Activated CD8-positive, alpha-beta memory T cell treated with anti-CD3 and anti-CD28 coated beads, Interleukin-2, amount 50 U/mL, for 24 hours (primary cell): ENCODE data around the gene CDH23.

Source experiments
- DNase-seq: peaks from one replicate; pipeline ENCODE4 v3.0.0-alpha.2; 2020; ENCODE audit errors: extremely low read depth

The CDH23 gene

DNA sequence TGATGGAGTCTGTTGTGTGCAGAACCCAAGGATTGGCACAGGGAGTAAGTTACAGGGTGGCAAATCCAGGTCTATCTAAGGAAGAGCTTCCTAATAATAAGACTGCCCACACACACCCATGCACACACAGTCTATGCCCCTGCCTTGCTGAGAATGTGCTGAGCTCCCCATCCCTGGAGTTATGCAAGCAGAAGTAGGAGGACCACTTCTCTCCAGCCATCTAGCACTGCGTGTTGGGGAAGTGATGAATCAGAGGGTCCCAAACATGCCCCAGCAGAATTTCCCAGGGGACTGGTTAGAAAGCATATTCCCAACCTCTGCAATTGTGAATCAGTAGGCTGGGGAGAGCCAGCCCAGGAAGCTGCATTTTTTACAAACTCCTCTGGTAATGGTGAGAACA, 117.2 kb downstream of the CDH23 start:
- no peak for DNase-seq

DNA sequence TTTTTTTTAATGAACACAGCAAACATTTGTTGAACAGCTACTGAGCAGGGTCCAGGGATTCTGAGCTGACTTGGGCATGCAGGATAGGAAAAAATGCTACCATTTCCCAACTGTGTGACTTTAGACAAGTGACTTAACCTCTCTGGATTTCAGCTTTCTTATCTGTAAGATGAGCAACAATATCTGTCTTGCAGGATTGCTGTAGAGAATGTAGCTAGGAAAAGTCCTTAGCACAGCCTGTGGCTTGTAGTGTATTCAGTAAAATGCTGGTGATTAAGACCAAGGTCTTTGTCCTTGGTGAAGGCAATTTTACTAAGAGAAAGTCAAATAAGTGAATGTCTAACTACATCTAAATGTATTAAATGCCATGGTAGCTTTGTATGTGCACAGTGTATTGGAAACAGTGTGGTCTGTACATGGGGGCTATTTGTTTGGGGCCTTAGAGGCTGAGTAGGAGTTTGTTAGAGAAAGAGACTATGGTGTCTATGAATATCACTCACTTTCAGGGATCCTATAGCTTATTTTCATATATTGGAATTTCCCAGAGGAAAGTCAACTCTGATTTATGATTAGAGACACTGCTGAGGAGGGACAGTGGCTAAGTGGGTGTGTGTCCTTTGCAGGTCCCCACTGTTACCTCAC, 118.9 kb downstream of the CDH23 start:
- DNase-seq = no peak

DNA sequence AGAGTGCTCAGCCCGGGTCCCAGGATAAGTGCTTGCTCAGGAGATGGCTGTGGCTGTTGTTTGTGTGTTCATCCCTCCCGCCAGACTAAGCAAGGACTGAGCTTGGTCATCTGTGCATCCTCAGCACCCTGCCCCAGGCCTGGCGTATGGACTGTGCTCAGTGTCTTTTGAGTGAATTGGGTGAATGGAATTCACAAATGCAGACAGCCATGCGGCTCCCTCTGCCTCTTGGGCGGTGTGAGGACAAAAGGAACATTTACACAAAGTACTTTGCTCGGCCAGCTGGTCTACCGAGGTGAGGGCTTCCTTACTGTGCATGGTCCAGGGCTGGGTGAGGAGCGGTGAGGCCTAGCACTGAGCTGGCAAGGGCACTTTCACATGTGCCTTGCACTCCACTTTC, 120.2 kb downstream of the CDH23 start:
- no peak for DNase-seq

DNA sequence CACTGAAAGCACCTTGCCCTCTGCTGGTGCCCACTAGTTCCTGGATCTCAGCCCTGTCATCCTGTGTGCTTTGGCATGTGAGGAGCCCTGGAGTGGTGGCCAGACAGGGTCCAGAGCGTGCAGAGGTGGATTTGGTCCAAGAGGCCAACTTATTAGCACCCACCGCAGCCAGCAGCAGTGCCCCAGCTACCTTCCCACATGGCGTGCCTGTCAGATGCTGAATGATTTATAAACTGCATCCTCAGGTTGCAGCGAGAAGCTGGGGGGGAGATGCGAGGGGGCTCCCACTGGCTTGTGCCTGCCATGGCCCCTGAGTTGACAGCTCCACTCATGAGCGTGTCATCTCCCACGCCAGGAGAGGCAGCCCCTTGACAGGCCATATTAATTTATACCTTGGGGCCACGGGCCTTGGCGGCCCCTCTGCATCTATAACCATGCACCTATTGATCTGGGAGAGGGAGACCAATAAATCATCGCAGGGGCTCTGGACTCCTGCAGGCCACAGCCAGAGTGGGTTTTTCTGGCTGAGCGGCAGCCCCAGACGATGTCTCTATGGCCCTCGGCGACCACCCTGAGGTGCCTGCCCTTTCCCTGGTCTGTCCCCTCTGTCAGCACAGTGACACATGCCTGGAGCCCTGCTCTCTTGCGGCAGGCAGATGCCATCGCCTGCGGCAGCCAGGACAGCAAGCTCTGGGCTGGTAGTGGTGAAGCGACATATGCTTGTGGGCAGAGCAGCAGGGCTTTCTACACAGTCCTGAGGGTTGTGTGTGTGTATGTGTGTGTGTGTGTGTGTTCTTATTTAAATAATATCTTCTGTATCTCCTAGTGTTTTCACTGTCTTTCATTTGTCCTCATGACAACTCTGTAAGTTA, 120.8 kb downstream of the CDH23 start:
- no peak for DNase-seq

DNA sequence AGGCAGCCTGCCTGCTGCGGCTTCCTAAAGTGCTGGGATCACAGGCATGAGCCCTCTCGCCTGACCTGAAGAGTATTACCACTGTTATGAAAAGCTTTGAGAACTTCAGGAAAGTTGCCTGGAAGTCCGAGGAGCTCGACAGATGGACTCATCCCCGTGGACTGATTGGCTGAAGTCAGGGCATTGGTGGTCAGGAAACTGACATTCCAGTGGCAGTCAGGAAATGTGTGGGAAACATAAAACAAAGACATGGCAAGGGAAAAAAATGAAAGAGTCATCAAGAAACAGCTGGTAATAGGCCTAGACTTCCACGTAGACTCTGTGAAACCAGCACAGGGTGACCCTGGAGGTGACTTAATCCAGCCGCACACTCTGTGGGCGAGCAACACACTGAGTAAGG, 123.3 kb downstream of the CDH23 start:
- DNase-seq = no peak

DNA sequence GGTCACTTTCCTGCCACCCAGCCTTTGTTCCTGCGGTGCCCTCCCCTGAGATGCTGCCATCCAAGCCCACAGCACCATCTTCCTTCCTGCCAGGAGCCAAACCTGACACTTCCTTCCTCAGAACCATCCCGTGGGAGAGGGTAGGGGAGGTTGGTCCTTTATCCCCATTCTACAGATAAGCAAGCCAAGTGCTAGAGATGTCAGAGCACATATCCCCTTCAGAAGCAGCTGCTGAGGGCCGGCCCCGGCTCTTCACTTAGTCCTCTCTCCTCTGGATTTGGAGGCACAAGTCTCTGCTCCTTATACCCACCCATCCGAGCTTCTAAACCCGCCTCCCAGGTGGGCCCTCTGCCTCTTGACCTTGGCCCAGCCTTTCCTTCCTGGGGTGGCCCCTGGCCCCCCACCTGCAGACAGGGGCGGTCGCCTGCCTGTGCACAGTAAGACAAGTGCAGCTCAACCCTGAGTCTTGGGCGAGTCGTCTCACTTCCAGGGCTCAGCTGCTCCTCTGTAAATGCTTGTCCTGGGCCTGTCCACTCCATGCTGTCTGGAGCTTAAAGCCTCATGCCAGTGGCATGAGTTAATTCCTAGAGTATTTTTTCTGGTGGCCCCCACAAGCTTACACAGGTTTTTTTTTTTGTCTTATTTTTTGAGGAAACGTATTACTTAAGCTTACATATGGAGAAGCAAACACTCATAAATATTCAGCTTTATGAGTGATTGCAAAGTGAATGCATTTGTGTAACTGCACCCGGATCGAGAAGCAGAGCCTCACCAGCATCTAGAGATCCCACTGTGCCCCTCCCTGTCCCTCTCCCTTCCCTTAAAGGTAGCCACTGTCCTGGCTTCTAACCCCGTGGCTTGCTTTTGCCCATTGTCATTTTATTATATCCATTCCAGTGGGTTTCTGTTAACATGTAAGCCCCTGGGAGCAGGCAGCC, 125.1 kb downstream of the CDH23 start:
- DNase-seq = no peak

DNA sequence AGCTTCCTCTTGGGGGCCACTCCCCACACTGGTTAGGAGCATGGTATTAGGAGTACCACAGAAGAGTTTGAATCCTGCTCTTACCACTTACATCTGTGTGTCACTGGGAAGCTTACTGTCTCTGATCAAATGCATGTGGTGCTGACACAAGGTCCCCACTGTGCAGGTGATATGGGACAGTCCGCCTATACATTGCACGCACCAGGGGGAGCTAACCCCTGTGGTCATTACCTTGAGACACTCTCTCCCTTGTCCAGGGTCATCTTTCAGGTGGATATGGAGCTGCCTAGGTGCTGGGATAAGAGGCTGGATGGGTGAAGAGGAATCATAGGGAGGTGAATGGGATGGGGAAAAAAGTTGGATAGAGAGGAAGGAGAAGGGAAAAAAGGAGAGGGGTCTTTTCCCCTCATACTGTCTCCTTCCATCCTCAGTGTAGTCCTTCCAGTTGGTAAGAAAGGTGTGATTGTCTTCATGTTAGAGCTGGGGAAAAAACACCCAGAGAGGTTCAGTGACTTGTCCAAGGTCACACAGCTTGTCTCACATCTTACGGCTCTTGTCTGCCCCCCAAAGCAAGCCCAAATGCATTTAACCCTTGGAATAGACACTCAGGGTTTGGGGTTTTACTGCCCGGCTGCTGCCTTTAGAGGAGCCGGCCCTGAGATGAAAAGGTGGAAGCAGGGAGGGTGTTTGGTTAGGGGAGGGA, 125.9 kb downstream of the CDH23 start:
- no peak for DNase-seq

DNA sequence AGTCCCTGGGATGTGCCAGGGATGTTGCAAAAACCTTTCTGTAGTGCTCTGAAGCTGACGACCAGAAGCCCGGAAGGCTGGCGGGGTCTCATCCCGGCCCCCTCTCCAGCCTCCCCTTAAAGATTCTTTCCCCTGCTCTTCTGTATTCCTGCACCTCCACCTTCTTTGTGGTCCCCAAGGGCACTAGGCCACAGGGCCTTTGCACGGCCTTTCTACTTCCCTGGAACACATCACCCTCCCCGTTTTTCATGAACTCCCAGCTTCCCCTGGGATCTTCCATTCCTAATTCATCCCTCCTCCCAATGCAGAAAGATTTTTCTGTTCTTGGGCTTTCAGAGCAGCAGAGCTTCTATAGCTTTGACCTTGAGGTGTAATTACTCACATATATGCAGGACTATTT, 127.0 kb downstream of the CDH23 start:
- no peak for DNase-seq

DNA sequence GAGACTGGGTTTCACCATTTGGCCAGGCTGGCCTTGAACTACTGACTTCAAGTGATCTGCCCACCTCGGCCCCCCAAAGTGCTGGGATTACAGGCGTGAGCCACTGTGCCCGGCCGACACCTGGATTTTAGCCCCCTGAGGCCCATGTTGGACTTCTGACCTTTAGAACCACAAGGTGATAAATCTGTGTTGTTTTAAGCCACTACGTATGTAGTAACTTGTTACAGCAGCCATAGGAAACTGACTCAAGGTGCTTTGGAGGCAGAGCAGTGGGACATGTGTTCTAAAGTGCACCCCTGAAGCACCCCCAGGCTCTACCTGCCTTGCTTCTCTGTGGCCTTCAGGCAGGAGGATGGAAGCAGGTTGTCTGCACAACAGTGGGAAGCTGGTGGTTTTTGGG, 128.4 kb downstream of the CDH23 start:
- no peak for DNase-seq

DNA sequence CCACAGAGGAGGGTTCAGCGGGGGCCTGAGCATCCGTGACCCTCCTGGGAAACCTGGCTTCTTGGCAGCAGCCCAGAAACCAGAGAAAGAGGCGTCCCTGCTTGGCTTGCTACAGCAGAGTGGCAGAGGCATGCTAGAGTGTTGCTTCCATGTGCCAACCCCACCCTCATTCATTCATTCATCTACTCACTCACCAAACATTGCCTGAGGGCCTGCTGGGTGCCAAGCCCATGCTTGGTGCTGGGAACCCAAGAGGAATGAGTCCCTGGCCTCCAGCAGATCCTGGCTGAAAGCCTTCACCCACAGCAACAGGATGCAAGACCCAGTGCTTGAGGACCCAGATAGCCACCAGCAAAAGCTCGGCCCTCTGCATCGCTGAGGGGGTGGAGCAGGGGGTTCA, 129.0 kb downstream of the CDH23 start:
- no peak for DNase-seq

DNA sequence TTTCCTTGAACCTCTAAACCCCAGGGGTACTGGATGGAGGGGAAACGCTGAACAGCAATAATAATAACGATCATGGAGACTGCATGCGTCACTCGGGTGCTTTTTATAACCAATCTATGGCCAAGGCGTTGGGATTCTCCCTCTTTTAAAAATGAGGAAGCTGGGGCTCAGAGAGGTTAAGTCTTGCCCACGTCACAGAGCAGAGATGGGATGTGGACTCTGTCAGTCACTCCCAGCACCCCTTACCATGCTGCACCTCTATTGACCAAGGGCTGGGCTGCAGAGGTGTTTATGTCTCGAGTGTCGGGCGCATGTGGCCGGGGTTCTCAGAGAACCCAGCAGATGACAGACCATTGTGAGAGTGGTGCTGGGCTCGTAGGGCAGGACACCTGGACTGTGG, 129.9 kb downstream of the CDH23 start:
- DNase-seq = no peak

DNA sequence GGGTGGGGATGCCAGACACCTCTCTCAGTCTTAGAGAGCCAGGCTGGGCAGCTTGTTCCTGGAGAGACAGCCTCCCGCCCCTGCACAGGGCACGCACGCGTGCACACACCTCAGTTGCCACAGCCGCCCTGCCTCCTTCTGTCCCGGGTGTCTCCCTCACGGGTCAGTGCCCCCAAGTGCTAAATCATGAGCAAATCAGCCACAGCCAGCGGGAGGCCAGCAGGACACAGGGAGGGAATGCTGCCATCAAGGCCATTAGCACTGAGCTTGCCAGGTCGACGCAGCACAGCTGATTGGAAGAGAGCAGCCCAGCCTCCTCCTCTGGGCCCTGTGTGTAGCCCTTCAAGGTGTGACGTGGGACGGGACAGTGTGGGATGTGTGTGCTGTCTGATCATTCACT, 130.4 kb downstream of the CDH23 start:
- no peak for DNase-seq

DNA sequence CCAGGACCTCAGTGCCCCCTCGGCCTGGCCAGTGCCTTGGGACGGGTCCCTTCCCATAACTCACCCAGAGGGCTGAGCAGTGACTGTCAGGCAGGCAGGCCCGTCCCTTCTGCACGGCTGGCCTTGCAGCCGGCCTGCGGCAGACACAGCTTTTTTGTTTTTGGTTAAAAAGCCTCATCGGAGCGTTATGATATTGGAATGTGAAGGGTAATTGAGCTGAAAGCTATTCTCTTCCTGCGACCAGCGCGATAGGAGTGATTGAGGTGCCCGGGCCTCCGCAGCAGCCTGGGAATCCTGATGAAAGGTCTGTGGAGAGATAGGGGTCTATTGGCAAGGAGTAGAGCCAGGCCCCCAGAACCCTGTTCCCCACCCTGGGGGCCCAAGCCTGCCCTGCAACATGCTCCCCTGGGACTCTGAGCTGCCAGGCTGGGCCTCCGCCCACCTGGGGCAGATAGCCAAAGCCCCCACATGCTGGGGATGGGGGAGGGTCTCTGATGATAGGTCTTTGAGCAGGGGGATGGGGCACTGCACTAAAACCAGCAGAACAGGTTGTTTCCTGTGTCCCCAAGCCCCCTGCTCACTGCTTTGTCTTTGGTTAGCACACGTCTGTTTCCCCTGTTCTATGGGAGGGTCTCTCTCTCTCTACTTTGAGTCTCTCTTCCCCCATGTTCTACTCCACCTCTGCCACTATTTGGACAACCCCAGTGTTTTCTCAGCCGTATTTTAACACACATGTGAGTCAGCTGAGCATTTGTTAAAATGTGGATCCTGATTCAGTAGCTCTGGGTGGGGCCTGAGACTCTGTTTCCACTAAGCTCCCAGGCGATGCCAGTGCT, 131.9 kb downstream of the CDH23 start:
- DNase-seq = no peak

DNA sequence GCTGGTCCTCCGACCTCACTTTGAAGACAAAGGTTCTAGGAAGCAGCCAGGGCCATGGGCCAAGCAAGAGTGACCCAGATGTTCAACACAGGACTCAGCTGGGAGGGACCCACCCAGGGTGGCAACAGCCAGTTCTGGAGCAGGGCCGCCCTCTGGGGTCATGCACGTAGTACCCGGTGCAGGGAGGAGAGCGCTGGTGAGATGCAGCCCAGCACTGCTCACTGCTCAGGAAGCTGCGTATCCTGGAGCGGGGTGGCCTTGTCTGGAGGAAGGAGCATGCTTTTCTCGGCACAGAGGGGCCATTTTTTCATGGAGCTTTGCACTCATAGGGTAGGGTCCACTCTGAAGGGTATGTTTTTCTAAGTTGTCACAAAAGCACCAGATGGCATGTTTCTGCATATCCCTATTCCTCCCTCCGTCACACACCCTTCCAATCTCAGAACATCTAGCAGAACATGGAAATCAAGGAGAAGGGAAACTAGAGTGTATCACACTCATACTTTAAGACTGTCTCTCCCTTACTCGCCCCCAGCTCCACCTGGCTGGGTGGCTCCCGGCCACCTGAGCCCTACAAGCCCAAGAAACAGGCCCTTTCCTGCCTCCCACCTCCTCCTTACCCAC, 132.6 kb downstream of the CDH23 start:
- DNase-seq = no peak

DNA sequence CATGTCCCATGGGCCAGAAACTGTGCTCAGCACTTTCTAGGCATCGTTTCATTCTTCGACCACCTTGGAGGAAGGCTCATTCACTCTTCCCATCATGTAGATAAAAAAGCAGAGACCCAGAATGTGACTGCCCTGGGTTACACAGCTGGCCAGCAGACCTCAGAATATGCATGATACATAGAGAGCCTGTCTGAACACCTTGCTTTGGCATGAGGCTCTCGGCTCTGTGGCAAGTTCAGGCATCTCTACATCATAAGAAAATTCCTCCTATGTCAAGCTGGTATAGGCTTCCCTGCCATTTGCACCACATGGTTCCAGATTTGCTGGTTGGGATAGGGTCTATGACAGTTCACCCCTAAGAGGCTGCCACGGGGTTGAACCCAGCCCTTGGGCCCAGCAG, 134.1 kb downstream of the CDH23 start:
- no peak for DNase-seq

DNA sequence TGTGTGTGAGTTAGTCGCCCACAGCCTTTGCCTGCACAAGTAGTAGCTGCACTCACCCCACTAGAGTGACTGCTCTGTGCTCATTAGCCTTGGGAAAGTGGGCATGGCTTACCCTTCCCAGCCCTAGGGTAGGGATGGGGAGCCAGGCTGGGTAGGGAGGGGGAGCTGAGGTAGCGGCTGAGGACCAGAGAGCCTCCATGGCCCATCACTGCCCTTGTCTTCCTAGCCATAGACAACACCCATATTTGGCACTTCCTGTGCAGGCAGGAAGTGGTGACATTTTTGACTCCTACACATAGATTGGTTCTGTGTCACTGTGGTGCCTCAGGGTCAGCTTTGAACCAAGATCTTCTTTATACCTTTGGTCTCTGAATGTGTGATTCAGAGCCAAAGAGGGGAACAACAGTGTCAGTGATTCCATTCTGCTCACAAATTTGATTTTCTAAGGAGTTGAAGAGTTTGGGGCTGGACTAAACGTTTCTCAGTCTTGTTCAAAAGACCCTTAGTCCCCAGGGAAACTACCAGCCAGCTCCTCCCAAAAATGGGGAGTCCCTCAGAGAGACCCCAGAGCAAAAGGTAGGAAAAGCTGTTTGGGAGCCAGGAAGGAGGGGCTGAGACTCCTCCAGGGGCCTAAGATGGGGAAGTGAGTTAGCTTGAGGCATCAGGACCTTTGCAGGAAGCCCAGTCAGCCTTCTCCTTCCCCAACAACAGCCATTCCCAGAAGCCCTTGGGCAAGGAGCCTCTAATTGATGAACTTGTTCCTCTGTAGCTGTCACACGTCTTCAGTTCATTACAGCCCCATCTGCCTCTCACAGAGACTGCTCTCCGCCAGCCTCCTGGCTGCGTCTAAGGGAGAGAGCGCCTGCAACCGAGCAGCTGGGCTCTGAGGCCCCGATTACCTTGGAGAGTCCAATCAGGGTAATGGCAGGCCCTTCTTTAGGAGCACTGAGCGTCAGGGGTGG, 135.0 kb downstream of the CDH23 start:
- DNase-seq = no peak

DNA sequence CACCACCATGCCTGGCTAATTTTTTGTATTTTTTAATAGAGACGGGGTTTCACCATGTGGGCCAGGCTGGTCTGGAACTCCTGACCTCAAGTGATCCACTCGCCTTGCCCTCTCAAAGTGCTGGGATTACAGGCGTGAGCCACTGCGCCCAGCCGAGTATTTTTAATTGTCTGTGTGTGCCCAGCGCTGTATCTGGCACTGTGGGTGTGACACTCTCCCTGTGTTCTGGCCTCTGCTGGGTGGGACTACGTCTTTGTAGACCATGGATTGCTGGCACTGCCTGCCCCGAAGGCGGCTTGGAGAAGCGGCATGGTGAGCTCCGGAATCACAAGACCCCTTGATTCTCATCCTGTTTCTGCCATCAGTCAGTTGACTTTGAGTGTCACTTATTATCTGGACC, 136.2 kb downstream of the CDH23 start:
- DNase-seq = no peak

DNA sequence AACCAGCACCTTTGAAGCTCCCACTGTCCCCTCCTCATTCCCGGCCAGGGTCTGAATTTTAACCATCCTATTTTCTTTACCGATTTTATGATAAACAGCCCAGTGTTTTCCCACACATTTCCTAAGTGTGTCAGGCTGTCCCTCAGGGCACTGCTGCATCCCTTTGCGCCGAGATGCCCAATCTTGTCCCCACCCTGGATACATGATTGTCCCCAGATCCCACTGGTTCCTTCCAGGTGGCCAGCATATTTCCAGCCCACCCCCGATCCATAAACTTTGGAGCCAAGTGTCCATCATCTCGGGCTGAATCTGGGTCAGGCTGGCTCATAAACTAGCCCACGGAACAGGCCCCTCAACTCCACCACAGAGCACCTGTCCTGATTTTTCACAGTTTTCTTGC, 137.2 kb downstream of the CDH23 start:
- DNase-seq = no peak

DNA sequence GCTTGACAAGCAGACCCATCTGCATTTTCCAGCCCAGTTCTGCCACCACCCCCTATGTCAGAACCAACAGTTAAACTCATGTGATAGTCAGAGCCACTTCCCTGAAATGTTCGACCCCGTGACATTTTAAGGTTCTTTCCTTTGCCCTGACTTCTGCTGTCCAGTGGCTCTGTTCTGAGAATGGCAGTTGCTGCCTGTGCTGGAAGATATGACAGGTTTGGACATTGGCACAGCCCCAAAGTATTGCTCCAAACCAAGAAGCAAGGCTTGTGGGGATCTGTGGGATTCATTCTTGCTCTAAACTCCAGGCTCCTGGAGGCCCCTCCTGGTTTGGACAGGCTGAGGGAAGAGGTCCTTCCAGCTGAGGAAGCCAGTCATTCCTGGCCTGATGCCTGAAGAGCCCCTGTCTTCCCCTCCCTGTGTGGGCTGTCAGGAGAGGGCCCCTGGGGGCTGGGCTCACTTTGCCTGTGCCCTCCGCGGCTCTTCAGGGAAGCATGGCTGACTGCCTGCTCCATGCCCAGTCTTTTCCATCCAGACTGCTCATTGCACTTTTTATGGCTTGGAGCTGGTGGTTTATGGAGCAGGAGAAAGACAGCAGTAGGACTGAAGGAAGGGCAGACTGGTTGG, 138.0 kb downstream of the CDH23 start:
- DNase-seq = no peak
